Activated CD4-positive, alpha-beta T cell treated with anti-CD3 and anti-CD28 coated beads, Interleukin-2, amount 50 U/mL, for 4 hours (primary cell): Measurements from ENCODE around the gene GMNN.
"Not testable (repeated sequence)": the region's sequence is repeated elsewhere in the genome, so short reads cannot be mapped to it uniquely, and the experiment has no call there.

Experiments used
- DNase-seq, 2 experiments: peaks; one replicate each; pipeline ENCODE4 v3.0.0-alpha.2; 2020

Gene GMNN

GRCh38 chr6:24774696-24775519, at the start of gene GMNN:
TSS of gene GMNN (plus strand) at chr6:24774937. CDS start at chr6:24777247, 2,310 bp downstream.
- DNase-seq = peak; percentile 97

GRCh38 chr6:24730653-24731052, 44.1 kb upstream of the GMNN start:
- DNase-seq = not testable (repeated sequence)

GRCh38 chr6:24731456-24732134, 43.1 kb upstream of the GMNN start:
- DNase-seq = not testable (repeated sequence)

- DNase-seq = no peak
Observed at GRCh38 chr6:24734166-24734565, 40.6 kb upstream of the GMNN start.

GRCh38 chr6:24734710-24735109, 40.0 kb upstream of the GMNN start:
- DNase-seq = not testable (repeated sequence)

- no peak for DNase-seq
Observed at GRCh38 chr6:24738741-24739140, 36.0 kb upstream of the GMNN start.

GRCh38 chr6:24740861-24741260, 33.9 kb upstream of the GMNN start:
- no peak for DNase-seq

GRCh38 chr6:24742216-24742738, 32.5 kb upstream of the GMNN start:
- no peak for DNase-seq

- no peak for DNase-seq
Observed at GRCh38 chr6:24743265-24743943, 31.3 kb upstream of the GMNN start.

- DNase-seq = no peak
Observed at GRCh38 chr6:24743944-24744335, 30.8 kb upstream of the GMNN start.

- no peak for DNase-seq
Observed at GRCh38 chr6:24744911-24745310, 29.8 kb upstream of the GMNN start.

GRCh38 chr6:24749297-24749696, 25.4 kb upstream of the GMNN start:
- DNase-seq = no peak

- not testable (repeated sequence) for DNase-seq
Observed at GRCh38 chr6:24750878-24751277, 23.9 kb upstream of the GMNN start.

- DNase-seq = no peak
Observed at GRCh38 chr6:24752503-24752902, 22.2 kb upstream of the GMNN start.

GRCh38 chr6:24752917-24753492, 21.7 kb upstream of the GMNN start:
- DNase-seq = no peak

GRCh38 chr6:24753545-24753944, 21.2 kb upstream of the GMNN start:
- no peak for DNase-seq

GRCh38 chr6:24754378-24754777, 20.4 kb upstream of the GMNN start:
- DNase-seq = not testable (repeated sequence)

- no peak for DNase-seq
Observed at GRCh38 chr6:24755279-24755678, 19.5 kb upstream of the GMNN start.

GRCh38 chr6:24757611-24758010, 17.1 kb upstream of the GMNN start:
- DNase-seq = no peak

GRCh38 chr6:24759718-24760117, 15.0 kb upstream of the GMNN start:
- DNase-seq = no peak

GRCh38 chr6:24760210-24760609, 14.5 kb upstream of the GMNN start:
- no peak for DNase-seq

GRCh38 chr6:24761193-24761835, 13.4 kb upstream of the GMNN start:
- DNase-seq = no peak

GRCh38 chr6:24761851-24762250, 12.9 kb upstream of the GMNN start:
- no peak for DNase-seq
